ENCODE measurements around the gene ZDHHC12.
"Not testable (repeated sequence)": the region's sequence is repeated elsewhere in the genome, so short reads cannot be mapped to it uniquely, and the experiment has no call there.

The ZDHHC12 gene

DNA sequence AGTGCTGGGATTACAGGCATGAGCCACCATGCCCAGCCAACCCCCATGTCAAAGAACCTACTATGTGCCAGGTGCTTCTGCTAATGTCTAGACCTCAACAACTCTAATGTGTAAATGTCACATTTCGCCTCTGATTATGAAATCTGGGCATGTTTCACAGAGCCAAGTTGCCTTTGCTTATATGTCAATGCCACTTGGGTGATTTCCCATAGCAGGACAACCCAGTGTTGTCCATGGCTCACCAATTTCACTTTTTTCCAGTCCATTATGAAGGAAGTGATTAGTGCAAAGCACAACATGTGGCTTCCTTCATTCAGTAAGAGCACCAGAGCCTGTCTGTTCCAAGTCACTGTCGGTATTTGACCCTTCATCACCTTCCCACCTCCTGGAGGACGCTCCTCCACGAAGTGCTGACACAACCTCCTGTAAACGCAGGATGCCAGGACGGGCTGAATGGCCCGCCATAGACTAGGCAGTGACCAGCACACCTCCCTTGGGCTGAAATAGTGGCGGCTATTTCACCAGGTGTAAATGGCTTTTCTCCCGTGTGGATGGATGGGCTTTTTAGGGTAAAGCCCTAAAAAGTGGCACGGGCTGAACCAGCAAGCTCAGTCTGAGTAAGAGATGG lies 22.6 kb downstream of the ZDHHC12 start:
- peaks cover 0 to 36% (median 18%) of the 10 kb centered on the region in 11 experiments; a peak in 16 of 22 replicates for H4K20me1 ChIP-seq
- peaks cover 15 to 45% (median 40%) of the 10 kb centered on the region in 10 experiments for H3K4me1 ChIP-seq
- no peak overlapping the region for H3K4me3 ChIP-seq
- TF ChIP-seq Cebpa-rat (IDR thresholded peaks at IDR 0.05) = no peak
- no peaks in the 10 kb centered on the region for H3K27me3 ChIP-seq
- no peak overlapping the region for H3K27ac ChIP-seq
- peaks cover 9 to 26% (median 17%) of the 10 kb centered on the region in 11 experiments for H3K36me3 ChIP-seq
- H3K4me2 ChIP-seq = peak overlapping the region in 8 of 11 experiments; percentile 82 to 99 (median 97); a peak in 7 of 22 replicates
- H3K9ac ChIP-seq = peak overlapping the region in 2 of 11 experiments; percentile 86 to 88; a peak in 1 of 22 replicates
- no peaks in the 10 kb centered on the region for H3K9me3 ChIP-seq (replicated peaks in 1 of 11)

DNA sequence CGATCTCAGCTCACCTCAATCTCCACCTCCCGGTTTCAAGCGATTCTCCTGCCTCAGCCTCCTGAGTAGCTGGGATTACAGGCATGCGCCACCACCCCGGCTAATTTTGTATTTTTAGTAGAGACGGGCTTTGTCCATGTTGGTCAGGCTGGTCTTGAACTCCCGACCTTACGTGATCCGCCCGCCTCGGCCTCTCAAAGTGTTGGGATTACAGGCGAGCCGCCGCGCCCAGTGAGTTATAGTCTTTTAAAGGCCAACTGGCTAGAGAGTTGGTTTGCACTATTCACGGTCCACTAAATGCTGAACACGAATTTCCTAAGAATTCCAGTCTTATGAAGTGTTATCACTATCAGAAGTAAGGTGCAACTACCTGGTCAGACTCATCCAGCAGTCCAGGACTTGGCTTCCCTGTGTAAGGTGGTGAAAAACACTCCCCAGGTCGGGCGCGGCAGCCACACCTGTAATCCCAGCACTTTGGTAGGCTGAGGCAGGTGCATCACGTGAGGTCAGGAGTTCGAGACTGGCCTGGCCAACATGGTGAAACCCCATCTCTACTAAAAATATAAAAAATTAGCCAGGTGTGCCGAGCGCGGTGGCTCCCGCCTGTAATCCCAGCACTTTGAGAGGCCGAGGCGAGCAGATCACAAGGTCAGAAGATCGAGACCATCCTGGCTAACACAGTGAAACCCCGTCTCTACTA lies 24.7 kb downstream of the ZDHHC12 start:
- peaks cover 0 to 54% (median 31%) of the 10 kb centered on the region in 11 experiments; a peak in 20 of 22 replicates for H4K20me1 ChIP-seq
- not testable (repeated sequence) for H3K9me3 ChIP-seq (replicated peaks in 1 of 11); H3K4me3 ChIP-seq; H3K4me2 ChIP-seq; H3K27me3 ChIP-seq; H3K27ac ChIP-seq; H3K9ac ChIP-seq
- H3K4me1 ChIP-seq = peaks cover 14 to 24% (median 21%) of the 10 kb centered on the region in 10 experiments
- H3K36me3 ChIP-seq = peaks cover 25 to 38% (median 33%) of the 10 kb centered on the region in 11 experiments

DNA sequence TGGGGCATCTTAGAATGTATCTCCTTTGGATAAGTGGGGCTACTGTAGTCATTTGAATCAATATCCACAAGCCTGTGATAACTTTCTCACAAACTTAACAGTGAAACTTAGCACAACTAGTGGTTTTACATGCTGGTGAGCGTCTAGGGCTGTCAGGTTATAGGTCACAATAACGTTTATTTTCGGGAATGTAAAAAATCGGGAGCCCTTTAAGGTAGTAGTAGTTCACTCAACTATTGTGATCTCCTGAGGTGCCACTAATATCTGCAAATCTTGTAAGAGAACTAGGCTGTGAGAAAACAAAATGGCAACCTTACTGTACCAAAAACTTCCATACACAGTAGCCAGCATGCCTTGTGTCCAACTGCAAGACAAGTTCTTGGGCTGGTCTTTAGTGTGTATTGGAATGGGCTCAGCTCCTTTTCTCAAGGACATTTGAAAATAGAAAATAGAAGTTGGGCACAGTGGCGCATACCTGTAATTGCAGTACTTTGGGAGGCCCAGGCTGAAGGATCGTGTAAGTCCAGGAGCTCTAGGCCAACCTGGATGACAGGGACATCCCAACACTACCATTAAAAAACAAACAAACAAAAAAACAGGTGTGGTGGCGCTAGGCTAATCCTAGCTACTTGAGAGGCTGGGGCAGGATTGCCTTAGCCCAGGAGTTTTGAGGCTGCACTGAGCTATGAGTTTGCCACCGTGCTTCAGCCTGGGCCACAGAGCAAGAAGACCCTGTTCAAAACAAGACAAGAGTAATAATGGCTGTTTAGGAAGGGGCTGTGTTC lies 26.8 kb downstream of the ZDHHC12 start:
- H3K27ac ChIP-seq = no peak overlapping the region
- H3K9me3 ChIP-seq (replicated peaks in 1 of 11) = no peaks in the 10 kb centered on the region
- H3K9ac ChIP-seq = no peak overlapping the region
- peaks cover 8 to 31% (median 16%) of the 10 kb centered on the region in 10 experiments; a peak in 19 of 20 replicates for H3K4me1 ChIP-seq
- peaks cover 11 to 75% (median 53%) of the 10 kb centered on the region in 11 experiments; a peak in 21 of 22 replicates for H4K20me1 ChIP-seq
- H3K27me3 ChIP-seq = no peaks in the 10 kb centered on the region
- no peak overlapping the region for H3K4me2 ChIP-seq
- TF ChIP-seq Cebpa-rat (IDR thresholded peaks at IDR 0.05) = no peak
- H3K4me3 ChIP-seq = no peak overlapping the region
- peaks cover 46 to 59% (median 55%) of the 10 kb centered on the region in 11 experiments for H3K36me3 ChIP-seq

DNA sequence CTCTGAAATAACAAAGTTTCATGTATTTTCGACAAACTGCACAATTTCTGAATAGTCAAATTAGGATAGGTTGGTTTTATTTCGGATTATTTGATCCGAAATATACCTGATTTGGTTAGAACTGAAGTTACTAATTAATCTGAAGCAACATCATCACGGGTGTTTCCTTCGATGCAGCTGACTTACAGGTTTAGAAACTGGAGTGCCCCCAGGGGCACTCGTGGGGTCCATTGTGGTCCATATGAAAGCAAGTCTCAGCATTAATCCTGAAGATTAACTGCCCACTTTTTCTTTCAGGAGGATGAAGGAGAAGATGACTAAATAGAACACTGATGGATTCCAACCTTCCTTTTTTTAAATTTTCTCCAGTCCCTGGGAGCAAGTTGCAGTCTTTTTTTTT lies 29.6 kb downstream of the ZDHHC12 start:
- Histone ChIP-seq H3K27ac (no peak overlapping the region), H3K9me3 (replicated peaks in 1 of 11) (no peaks in the 10 kb centered on the region; a peak in 1 of 22 replicates), H3K4me2 (no peak overlapping the region), H3K9ac (no peak overlapping the region), H3K4me3 (no peak overlapping the region), H3K36me3 (peaks cover 56 to 81% (median 75%) of the 10 kb centered on the region in 11 experiments), H3K4me1 (peaks cover 13 to 36% (median 19%) of the 10 kb centered on the region in 10 experiments; a peak in 19 of 20 replicates), H4K20me1 (peaks cover 33 to 80% (median 75%) of the 10 kb centered on the region in 11 experiments), H3K27me3 (no peaks in the 10 kb centered on the region)
- TF ChIP-seq Cebpa-rat (IDR thresholded peaks at IDR 0.05) = no peak

- H4K20me1 ChIP-seq = peaks cover 33 to 80% (median 75%) of the 10 kb centered on the region in 11 experiments
- H3K4me2 ChIP-seq; H3K27ac ChIP-seq; H3K27me3 ChIP-seq; H3K9ac ChIP-seq; H3K9me3 ChIP-seq (replicated peaks in 1 of 11); H3K4me3 ChIP-seq: not testable (repeated sequence)
- peaks cover 56 to 81% (median 75%) of the 10 kb centered on the region in 11 experiments for H3K36me3 ChIP-seq
- H3K4me1 ChIP-seq = peaks cover 13 to 36% (median 19%) of the 10 kb centered on the region in 10 experiments; a peak in 19 of 20 replicates
These were observed 30.2 kb downstream of the ZDHHC12 start for GRCh38 chr9:128693738-128694137.

DNA sequence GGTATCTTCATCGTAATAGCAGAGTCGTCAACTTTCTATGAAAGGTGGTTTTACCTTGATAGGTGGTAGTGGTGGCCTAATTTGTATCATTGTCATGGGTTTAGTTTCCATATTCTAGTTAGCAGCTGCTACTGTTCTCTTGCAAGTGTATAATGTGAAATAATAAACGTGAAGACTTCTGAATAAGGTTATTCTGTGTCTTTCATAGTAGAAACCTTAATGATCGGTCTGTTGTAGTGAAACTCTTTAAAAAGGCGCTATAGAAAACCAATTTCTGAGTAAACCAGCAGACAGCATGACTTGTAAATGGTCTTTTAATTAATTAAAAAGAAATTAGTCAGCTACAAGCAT lies 33.3 kb downstream of the ZDHHC12 start:
- Histone ChIP-seq H4K20me1 (peaks cover 33 to 55% (median 52%) of the 10 kb centered on the region in 11 experiments), H3K4me2 (peak overlapping the region; percentile 77 to 96 (median 84)), H3K27me3 (no peaks in the 10 kb centered on the region), H3K4me3 (peak overlapping the region; percentile 77 to 99 (median 92)), H3K9ac (peak overlapping the region; percentile 88 to 99 (median 97)), H3K4me1 (peaks cover 42 to 66% (median 49%) of the 10 kb centered on the region in 10 experiments), H3K27ac (peak overlapping the region; percentile 18 to 99 (median 97); a peak in 21 of 22 replicates), H3K36me3 (peaks cover 40 to 56% (median 51%) of the 10 kb centered on the region in 11 experiments), H3K9me3 (replicated peaks in 1 of 11) (no peaks in the 10 kb centered on the region; a peak in 1 of 22 replicates)
- no peak for TF ChIP-seq Cebpa-rat (IDR thresholded peaks at IDR 0.05)

GRCh38 chr9:128689820-128690683 lies 33.9 kb downstream of the ZDHHC12 start:
- Histone ChIP-seq H3K9me3 (replicated peaks in 1 of 11) (no peaks in the 10 kb centered on the region; a peak in 1 of 22 replicates), H3K27me3 (no peaks in the 10 kb centered on the region), H3K4me1 (peaks cover 48 to 72% (median 55%) of the 10 kb centered on the region in 10 experiments), H3K9ac (peak overlapping the region; percentile 88 to 99 (median 97)), H3K27ac (peak overlapping the region; percentile 18 to 99 (median 97); a peak in 21 of 22 replicates), H3K36me3 (peaks cover 37 to 50% (median 47%) of the 10 kb centered on the region in 11 experiments), H3K4me2 (peak overlapping the region; percentile 77 to 96 (median 84)), H4K20me1 (peaks cover 33 to 50% (median 49%) of the 10 kb centered on the region in 11 experiments), H3K4me3 (peak overlapping the region; percentile 77 to 99 (median 92))
- TF ChIP-seq Cebpa-rat (IDR thresholded peaks at IDR 0.05) = no peak

GRCh38 chr9:128689293-128689774 lies 34.6 kb downstream of the ZDHHC12 start:
- H3K4me1 ChIP-seq = peaks cover 54 to 78% (median 62%) of the 10 kb centered on the region in 10 experiments
- H3K9me3 ChIP-seq (replicated peaks in 1 of 11) = no peaks in the 10 kb centered on the region; a peak in 1 of 22 replicates
- H3K36me3 ChIP-seq = peaks cover 32 to 44% (median 42%) of the 10 kb centered on the region in 11 experiments
- peak overlapping the region; percentile 88 to 99 (median 97) for H3K9ac ChIP-seq
- peak overlapping the region; percentile 77 to 99 (median 92) for H3K4me3 ChIP-seq
- peak overlapping the region; percentile 77 to 99 (median 97) for H3K27ac ChIP-seq
- peaks cover 33 to 45% (median 45%) of the 10 kb centered on the region in 11 experiments for H4K20me1 ChIP-seq
- H3K4me2 ChIP-seq = no peak overlapping the region
- no peak for TF ChIP-seq Cebpa-rat (IDR thresholded peaks at IDR 0.05)
- no peaks in the 10 kb centered on the region for H3K27me3 ChIP-seq

Measured in BLaER1 treated with 17β-estradiol and CSF1 and Interleukin-3, amounts not matched to agents 10 nM and 100 nM (cell line).